ENCODE measurements around the gene FBN3.

The FBN3 gene

DNA sequence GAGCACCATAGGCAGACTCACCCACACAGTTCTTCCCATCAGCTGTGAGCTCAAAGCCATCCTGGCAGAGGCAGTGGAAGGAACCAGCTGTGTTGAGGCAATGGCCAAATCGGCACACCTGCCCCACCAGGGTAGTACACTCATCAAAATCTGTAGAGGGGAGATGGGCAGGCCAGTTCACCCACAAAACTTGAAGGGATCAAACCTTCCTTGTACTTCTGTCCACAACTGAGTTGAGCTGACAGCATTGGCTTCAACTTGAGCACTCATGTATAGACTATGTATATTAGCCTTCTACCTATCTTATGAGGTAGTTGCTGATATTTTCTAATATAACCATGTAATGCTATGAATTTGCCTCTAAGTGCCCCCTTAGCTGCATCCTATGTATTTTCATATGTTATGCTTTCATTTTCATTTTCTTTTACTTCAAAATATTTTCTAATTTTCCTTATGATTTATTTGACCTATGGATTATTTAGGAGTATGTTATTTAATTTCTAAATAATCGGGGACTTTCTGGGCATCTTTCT is 54.0 kb downstream of the FBN3 start:
- TF ChIP-seq GATA2 (IDR thresholded peaks at IDR 0.05; ENCODE audit: low read depth, low read length) = no peak
- no peak for TF ChIP-seq GATA3 (IDR thresholded peaks at IDR 0.05; ENCODE audit: low read depth, low read length)

DNA sequence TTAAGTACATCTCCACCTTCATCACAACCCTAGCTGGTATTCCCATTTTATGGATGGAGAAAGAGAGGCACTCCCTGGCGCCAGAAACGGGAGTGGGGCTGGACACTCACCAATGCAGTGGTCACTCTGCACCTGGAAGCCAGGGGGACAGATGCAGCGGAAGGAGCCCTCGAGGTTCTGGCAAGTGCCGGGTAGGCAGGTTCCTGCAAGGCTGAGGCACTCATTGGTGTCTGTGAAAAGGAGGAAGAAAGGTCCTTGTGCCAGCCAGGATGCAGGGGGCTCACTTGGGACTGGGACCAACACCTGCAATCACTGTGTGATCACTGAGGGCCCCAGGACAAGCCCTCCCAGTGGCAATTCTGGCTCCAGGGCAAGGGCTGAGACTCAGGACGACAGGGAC is 55.1 kb downstream of the FBN3 start:
- TF ChIP-seq GATA2 (IDR thresholded peaks at IDR 0.05; ENCODE audit: low read depth, low read length) = no peak
- TF ChIP-seq GATA3 (IDR thresholded peaks at IDR 0.05; ENCODE audit: low read depth, low read length) = no peak

- no peak for TF ChIP-seq GATA3 (IDR thresholded peaks at IDR 0.05; ENCODE audit: low read depth, low read length)
- TF ChIP-seq GATA2 (IDR thresholded peaks at IDR 0.05; ENCODE audit: low read depth, low read length) = no peak
Measured at GRCh38 chr19:8093740-8094139, 55.7 kb downstream of the FBN3 start.

DNA sequence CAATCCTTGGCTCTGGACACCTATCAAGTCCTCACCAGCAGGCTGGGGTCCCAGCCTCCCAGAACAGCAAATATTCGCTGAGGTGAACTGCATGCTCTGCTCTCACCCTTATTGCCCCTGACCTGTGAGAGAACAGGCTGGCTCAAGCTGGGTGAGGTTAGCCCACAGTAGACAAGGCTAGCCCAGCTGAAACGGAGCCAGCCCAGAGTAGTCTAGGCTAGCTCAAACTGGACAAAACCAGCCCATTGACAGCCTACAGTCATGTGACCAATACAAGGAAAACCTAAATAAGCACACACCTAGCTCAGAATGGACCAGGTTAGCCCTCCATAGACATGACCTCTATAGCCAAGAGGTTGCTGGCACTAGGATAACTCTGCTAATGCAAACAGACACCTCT is 58.4 kb downstream of the FBN3 start:
- TF ChIP-seq GATA2 (IDR thresholded peaks at IDR 0.05; ENCODE audit: low read depth, low read length) (no peak), GATA3 (IDR thresholded peaks at IDR 0.05; ENCODE audit: low read depth, low read length) (no peak)

GRCh38 chr19:8089664-8090601 is 59.5 kb downstream of the FBN3 start:
- no peak for TF ChIP-seq GATA3 (IDR thresholded peaks at IDR 0.05; ENCODE audit: low read depth, low read length)
- no peak for TF ChIP-seq GATA2 (IDR thresholded peaks at IDR 0.05; ENCODE audit: low read depth, low read length)

DNA sequence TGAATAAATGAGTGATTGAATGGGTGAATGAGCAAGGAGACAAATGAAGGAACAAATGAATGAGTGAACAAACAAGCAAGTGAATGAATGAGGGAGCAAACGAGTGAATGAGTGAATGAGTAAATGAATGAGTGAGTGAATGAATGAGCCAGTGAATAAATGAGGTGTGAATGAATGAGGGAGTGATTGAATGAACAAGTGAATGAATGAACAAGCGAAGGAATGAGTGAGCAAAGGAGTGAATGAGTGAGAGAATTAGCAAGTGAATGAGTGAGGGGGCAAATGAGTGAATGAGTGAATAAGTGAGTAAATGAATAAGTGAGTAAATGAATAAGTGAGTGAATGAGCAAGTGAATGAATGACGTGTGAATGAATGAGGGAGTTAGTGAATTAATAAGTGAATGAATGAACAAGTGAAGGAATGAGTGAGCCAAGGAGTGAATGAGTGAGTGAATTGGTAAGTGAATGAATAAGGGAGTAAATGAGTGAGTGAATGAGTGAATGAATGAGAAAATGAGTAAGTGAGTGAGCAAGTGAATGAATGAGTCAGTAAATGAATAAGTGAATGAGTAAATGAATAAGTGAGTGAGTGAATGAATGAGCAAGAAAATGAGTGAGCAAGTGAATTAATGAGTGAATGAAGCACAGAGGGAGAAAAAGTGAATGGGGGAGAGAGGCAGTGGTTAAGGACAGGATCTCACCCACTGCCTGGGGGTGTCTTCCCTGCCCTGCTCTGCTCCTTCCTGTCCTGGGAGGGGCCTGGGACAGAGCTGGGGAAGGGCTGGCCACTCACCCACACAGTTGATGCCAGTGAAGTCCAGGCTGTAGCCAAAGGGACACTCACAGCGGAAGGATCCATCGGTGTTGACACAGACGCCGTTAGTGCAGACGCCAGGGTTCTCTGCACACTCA is 60.4 kb downstream of the FBN3 start:
- TF ChIP-seq GATA2 (IDR thresholded peaks at IDR 0.05; ENCODE audit: low read depth, low read length) (no peak), GATA3 (IDR thresholded peaks at IDR 0.05; ENCODE audit: low read depth, low read length) (no peak)

DNA sequence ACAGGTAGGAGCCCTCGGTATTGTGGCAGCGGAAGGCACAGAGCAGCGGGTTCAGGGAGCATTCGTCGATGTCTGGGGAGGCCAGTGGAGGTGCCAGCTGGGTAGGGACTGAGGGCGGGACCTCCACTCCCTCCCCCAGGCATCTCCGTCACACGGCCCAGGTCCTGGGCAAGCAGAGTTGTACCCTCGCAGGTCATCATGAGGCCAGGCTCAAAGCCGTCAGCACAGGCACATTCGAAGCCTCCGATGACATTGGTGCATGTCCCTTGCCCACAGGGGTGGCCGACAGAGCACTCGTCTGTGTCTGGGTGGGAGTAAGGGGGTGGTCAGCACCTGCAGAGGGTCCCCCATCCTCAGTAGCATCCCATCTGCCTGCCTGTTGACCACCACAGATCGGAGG is 61.5 kb downstream of the FBN3 start:
- no peak for TF ChIP-seq GATA3 (IDR thresholded peaks at IDR 0.05; ENCODE audit: low read depth, low read length)
- TF ChIP-seq GATA2 (IDR thresholded peaks at IDR 0.05; ENCODE audit: low read depth, low read length) = no peak

DNA sequence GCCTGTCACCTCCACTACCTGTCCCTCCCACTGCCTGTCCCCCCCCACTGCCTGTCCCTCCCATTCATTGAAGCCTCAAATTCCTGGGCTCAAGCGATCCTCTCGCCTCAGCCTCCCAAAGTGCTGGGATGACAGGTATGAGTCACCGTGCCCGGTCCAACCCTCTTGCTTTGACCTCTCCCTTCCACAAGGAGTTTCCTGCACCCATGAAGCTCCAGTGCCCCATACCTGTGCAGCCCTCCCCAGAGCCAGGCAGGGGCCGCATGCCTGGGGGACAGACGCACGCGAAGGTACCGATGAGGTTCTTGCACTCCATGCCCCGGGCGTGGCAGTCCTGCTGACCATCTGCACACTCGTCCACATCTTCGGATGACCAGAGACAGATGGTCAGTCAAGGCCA is 62.5 kb downstream of the FBN3 start:
- no peak for TF ChIP-seq GATA3 (IDR thresholded peaks at IDR 0.05; ENCODE audit: low read depth, low read length)
- TF ChIP-seq GATA2 (IDR thresholded peaks at IDR 0.05; ENCODE audit: low read depth, low read length) = no peak

- TF ChIP-seq GATA2 (IDR thresholded peaks at IDR 0.05; ENCODE audit: low read depth, low read length) (no peak), GATA3 (IDR thresholded peaks at IDR 0.05; ENCODE audit: low read depth, low read length) (no peak)
Measured at GRCh38 chr19:8085598-8086408, 63.6 kb downstream of the FBN3 start.

- TF ChIP-seq GATA2 (IDR thresholded peaks at IDR 0.05; ENCODE audit: low read depth, low read length) (no peak), GATA3 (IDR thresholded peaks at IDR 0.05; ENCODE audit: low read depth, low read length) (no peak)
Measured at GRCh38 chr19:8084152-8084551, 65.2 kb downstream of the FBN3 start.

DNA sequence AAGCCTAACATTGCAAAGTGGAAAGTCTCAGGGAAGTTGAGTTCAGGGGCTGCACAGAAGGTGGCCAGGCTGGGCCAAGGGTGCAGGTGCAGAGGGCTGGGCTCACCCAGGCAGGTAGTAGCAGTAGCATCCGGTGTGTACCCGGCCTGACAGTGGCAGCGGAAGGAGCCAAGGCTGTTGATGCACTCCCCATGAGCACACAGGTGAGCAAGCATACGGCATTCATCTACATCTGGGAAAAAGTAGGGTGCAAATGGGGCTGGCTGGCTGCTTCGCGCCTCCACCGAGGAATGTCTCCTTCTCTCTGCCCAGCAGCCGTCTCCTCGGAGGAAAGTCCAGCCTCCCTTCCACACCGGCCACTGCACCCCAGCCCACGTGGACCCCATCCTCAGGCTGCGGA is 66.3 kb downstream of the FBN3 start:
- no peak for TF ChIP-seq GATA2 (IDR thresholded peaks at IDR 0.05; ENCODE audit: low read depth, low read length)
- TF ChIP-seq GATA3 (IDR thresholded peaks at IDR 0.05; ENCODE audit: low read depth, low read length) = no peak

- no peak for TF ChIP-seq GATA2 (IDR thresholded peaks at IDR 0.05; ENCODE audit: low read depth, low read length)
- no peak for TF ChIP-seq GATA3 (IDR thresholded peaks at IDR 0.05; ENCODE audit: low read depth, low read length)
Measured at GRCh38 chr19:8081569-8082550, 67.5 kb downstream of the FBN3 start.

Data from SH-SY5Y (cell line).